Measurements from ENCODE around the gene IL22RA1.

DNA sequence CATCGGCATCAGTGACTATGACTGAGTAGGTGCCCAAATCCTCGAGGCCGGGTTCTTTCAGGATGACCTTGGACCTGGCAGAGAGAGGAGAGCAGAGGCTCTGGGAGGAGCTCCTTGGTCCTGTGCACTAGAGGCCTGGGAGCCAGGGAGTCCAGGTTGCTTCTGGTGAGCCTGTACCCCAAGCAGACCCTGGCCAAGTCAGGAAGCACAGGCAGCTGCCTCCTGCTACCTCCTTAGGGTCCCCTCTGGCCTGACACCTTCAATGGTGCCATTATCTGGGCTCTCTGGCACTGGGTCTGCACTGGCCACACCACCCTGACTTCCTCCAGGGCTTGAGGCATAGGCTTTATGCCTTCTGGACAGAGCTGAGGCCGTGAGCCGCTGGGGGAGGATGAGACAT is 68.7 kb downstream of the IL22RA1 start:
- TF ChIP-seq, protein P1, sequence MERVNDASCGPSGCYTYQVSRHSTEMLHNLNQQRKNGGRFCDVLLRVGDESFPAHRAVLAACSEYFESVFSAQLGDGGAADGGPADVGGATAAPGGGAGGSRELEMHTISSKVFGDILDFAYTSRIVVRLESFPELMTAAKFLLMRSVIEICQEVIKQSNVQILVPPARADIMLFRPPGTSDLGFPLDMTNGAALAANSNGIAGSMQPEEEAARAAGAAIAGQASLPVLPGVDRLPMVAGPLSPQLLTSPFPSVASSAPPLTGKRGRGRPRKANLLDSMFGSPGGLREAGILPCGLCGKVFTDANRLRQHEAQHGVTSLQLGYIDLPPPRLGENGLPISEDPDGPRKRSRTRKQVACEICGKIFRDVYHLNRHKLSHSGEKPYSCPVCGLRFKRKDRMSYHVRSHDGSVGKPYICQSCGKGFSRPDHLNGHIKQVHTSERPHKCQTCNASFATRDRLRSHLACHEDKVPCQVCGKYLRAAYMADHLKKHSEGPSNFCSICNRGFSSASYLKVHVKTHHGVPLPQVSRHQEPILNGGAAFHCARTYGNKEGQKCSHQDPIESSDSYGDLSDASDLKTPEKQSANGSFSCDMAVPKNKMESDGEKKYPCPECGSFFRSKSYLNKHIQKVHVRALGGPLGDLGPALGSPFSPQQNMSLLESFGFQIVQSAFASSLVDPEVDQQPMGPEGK (CRISPR knock-in tag; IDR thresholded peaks at IDR 0.05; ENCODE audit: borderline replicate concordance), result no peak
- TF ChIP-seq TOX (CRISPR knock-in tag; IDR thresholded peaks at IDR 0.05; ENCODE audit: borderline replicate concordance) (no peak), CSDC2 (CRISPR knock-in tag; IDR thresholded peaks at IDR 0.05) (no peak), RARB (CRISPR knock-in tag; IDR thresholded peaks at IDR 0.05) (no peak), PPARA (CRISPR knock-in tag; IDR thresholded peaks at IDR 0.05; ENCODE audit: borderline replicate concordance) (no peak), ZNF565 (CRISPR knock-in tag; conservative IDR thresholded peaks at IDR 0.05; ENCODE audit: low read depth) (no peak), ARNTL (CRISPR knock-in tag; IDR thresholded peaks at IDR 0.05; ENCODE audit: borderline replicate concordance, low read depth) (no peak), TSHZ2 (CRISPR knock-in tag; IDR thresholded peaks at IDR 0.05) (no peak), ZNF70 (CRISPR knock-in tag; IDR thresholded peaks at IDR 0.05) (no peak), ZNF8 (CRISPR knock-in tag; IDR thresholded peaks at IDR 0.05) (no peak), ZFP30 (CRISPR knock-in tag; IDR thresholded peaks at IDR 0.05) (no peak), CREB5 (CRISPR knock-in tag; IDR thresholded peaks at IDR 0.05; ENCODE audit: low read depth) (no peak)
- TF ChIP-seq, protein P2, sequence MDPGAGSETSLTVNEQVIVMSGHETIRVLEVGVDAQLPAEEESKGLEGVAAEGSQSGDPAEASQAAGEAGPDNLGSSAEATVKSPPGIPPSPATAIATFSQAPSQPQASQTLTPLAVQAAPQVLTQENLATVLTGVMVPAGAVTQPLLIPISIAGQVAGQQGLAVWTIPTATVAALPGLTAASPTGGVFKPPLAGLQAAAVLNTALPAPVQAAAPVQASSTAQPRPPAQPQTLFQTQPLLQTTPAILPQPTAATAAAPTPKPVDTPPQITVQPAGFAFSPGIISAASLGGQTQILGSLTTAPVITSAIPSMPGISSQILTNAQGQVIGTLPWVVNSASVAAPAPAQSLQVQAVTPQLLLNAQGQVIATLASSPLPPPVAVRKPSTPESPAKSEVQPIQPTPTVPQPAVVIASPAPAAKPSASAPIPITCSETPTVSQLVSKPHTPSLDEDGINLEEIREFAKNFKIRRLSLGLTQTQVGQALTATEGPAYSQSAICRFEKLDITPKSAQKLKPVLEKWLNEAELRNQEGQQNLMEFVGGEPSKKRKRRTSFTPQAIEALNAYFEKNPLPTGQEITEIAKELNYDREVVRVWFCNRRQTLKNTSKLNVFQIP (CRISPR knock-in tag; IDR thresholded peaks at IDR 0.05; ENCODE audit: borderline replicate concordance, low read depth), result no peak

Data from SK-N-SH treated with all-trans-retinoic acid at 6 μM for 48 hours (cell line).